ENCODE measurements around the gene ETHE1.

DNA sequence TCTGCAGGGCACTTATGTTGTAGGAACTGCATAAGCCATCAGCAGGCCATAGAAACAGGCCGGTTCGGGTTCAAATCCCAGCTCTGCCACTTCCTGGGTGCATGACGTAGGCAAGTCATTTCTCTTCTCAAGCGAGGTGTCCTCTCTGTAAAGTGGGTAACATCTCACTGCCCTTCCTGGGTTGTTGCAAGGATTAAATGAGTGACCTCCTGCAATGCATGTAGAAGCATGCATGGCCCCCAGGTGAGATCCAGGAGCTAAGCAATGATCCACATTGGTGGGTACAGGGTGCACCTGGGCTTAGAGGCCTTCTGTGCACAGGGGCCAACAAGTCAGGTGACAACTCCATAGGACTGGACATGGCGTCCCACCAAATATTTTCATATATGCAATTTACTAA, 36.2 kb downstream of the ETHE1 start:
- TF ChIP-seq, protein P1, sequence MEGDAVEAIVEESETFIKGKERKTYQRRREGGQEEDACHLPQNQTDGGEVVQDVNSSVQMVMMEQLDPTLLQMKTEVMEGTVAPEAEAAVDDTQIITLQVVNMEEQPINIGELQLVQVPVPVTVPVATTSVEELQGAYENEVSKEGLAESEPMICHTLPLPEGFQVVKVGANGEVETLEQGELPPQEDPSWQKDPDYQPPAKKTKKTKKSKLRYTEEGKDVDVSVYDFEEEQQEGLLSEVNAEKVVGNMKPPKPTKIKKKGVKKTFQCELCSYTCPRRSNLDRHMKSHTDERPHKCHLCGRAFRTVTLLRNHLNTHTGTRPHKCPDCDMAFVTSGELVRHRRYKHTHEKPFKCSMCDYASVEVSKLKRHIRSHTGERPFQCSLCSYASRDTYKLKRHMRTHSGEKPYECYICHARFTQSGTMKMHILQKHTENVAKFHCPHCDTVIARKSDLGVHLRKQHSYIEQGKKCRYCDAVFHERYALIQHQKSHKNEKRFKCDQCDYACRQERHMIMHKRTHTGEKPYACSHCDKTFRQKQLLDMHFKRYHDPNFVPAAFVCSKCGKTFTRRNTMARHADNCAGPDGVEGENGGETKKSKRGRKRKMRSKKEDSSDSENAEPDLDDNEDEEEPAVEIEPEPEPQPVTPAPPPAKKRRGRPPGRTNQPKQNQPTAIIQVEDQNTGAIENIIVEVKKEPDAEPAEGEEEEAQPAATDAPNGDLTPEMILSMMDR (IDR thresholded peaks at IDR 0.05), result no peak
- TF ChIP-seq JUN (CRISPR knock-in tag; IDR thresholded peaks at IDR 0.05) (no peak), TP53 (CRISPR knock-in tag; IDR thresholded peaks at IDR 0.05) (no peak), ZNF317 (CRISPR knock-in tag; IDR thresholded peaks at IDR 0.05; ENCODE audit: borderline replicate concordance, low read depth) (no peak), TEAD4 (CRISPR knock-in tag; IDR thresholded peaks at IDR 0.05) (no peak), NR3C1 (CRISPR knock-in tag; conservative IDR thresholded peaks at IDR 0.05; ENCODE audit: low read depth) (no peak), RELA (CRISPR knock-in tag; IDR thresholded peaks at IDR 0.05; ENCODE audit: borderline replicate concordance) (no peak), ZNF263 (CRISPR knock-in tag; IDR thresholded peaks at IDR 0.05; ENCODE audit: low read depth) (no peak)
- TF ChIP-seq, protein P2, sequence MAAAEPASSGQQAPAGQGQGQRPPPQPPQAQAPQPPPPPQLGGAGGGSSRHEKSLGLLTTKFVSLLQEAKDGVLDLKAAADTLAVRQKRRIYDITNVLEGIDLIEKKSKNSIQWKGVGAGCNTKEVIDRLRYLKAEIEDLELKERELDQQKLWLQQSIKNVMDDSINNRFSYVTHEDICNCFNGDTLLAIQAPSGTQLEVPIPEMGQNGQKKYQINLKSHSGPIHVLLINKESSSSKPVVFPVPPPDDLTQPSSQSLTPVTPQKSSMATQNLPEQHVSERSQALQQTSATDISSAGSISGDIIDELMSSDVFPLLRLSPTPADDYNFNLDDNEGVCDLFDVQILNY (CRISPR knock-in tag; IDR thresholded peaks at IDR 0.05), result no peak
- TF ChIP-seq, protein P3, sequence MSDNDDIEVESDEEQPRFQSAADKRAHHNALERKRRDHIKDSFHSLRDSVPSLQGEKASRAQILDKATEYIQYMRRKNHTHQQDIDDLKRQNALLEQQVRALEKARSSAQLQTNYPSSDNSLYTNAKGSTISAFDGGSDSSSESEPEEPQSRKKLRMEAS (CRISPR knock-in tag; IDR thresholded peaks at IDR 0.05), result no peak
- TF ChIP-seq, protein P4, sequence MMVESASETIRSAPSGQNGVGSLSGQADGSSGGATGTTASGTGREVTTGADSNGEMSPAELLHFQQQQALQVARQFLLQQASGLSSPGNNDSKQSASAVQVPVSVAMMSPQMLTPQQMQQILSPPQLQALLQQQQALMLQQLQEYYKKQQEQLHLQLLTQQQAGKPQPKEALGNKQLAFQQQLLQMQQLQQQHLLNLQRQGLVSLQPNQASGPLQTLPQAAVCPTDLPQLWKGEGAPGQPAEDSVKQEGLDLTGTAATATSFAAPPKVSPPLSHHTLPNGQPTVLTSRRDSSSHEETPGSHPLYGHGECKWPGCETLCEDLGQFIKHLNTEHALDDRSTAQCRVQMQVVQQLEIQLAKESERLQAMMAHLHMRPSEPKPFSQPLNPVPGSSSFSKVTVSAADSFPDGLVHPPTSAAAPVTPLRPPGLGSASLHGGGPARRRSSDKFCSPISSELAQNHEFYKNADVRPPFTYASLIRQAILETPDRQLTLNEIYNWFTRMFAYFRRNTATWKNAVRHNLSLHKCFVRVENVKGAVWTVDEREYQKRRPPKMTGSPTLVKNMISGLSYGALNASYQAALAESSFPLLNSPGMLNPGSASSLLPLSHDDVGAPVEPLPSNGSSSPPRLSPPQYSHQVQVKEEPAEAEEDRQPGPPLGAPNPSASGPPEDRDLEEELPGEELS (CRISPR knock-in tag; IDR thresholded peaks at IDR 0.05), result no peak
- TF ChIP-seq, protein P5, sequence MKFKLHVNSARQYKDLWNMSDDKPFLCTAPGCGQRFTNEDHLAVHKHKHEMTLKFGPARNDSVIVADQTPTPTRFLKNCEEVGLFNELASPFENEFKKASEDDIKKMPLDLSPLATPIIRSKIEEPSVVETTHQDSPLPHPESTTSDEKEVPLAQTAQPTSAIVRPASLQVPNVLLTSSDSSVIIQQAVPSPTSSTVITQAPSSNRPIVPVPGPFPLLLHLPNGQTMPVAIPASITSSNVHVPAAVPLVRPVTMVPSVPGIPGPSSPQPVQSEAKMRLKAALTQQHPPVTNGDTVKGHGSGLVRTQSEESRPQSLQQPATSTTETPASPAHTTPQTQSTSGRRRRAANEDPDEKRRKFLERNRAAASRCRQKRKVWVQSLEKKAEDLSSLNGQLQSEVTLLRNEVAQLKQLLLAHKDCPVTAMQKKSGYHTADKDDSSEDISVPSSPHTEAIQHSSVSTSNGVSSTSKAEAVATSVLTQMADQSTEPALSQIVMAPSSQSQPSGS (CRISPR knock-in tag; IDR thresholded peaks at IDR 0.05; ENCODE audit: borderline replicate concordance, low read depth), result no peak
- TF ChIP-seq, protein P6, sequence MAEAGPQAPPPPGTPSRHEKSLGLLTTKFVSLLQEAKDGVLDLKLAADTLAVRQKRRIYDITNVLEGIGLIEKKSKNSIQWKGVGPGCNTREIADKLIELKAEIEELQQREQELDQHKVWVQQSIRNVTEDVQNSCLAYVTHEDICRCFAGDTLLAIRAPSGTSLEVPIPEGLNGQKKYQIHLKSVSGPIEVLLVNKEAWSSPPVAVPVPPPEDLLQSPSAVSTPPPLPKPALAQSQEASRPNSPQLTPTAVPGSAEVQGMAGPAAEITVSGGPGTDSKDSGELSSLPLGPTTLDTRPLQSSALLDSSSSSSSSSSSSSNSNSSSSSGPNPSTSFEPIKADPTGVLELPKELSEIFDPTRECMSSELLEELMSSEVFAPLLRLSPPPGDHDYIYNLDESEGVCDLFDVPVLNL (CRISPR knock-in tag; IDR thresholded peaks at IDR 0.05; ENCODE audit: borderline replicate concordance, low read depth), result no peak

Measured in WTC11 (cell line).